HepG2 (cell line): Measurements from ENCODE around the gene ENTPD5. TPM values are rescaled to one million over a fixed set of nuclear protein-coding genes. Genes with fewer than 3 reads are reported as not detected.

Source experiments
- HNRNPL ChIP-seq: fragments of 200-400 bp; formaldehyde crosslinking; IDR thresholded peaks from 2 replicates; pipeline ENCODE4 v1.6.1; 2017; ENCODE audit warnings: mild to moderate bottlenecking, low read depth, low read length
- HOXA9 ChIP-seq: sonication (generic); formaldehyde crosslinking; IDR thresholded peaks from 2 replicates; pipeline ENCODE4 v1.8.1; 2022; ENCODE audit warnings: missing genetic modification reagents, mild to moderate bottlenecking, moderate library complexity, borderline replicate concordance
- KAT2B ChIP-seq: fragments of 150-350 bp; IDR thresholded peaks from 2 replicates; pipeline ENCODE4 v1.6.1; 2014; ENCODE audit warnings: low read depth, low read length, borderline replicate concordance
- KDM1A ChIP-seq: IDR thresholded peaks from 2 replicates; pipeline ENCODE4 v1.6.1; 2016; ENCODE audit warnings: missing compliant biosample characterization
- KLF16 ChIP-seq, 2 experiments: sonication (generic) in 1 of 2; formaldehyde crosslinking in 1 of 2; IDR thresholded peaks; 2 replicates each; pipeline versions ENCODE4 v1.6.1 to v1.8.0; 2016 to 2023; ENCODE audit warnings: missing genetic modification reagents in 2 of 2, missing compliant biosample characterization in 1 of 2
- RBFOX2 ChIP-seq: fragments of 200-400 bp; formaldehyde crosslinking; IDR thresholded peaks from 2 replicates; pipeline ENCODE4 v1.6.1; 2017; ENCODE audit warnings: low read depth, mild to moderate bottlenecking, low read length
- SMAD3 ChIP-seq: sonication (generic); formaldehyde crosslinking; IDR thresholded peaks from 2 replicates; pipeline ENCODE4 v1.4.0; 2020; ENCODE audit warnings: missing genetic modification reagents
- TP53 ChIP-seq: sonication (generic); formaldehyde crosslinking; conservative IDR thresholded peaks from 2 replicates; pipeline ENCODE4 v1.4.0; 2020; ENCODE audit warnings: missing genetic modification reagents
- ZNF407 ChIP-seq: sonication (generic); formaldehyde crosslinking; IDR thresholded peaks from one replicate; pipeline ENCODE4 v1.5.1; 2020; ENCODE audit warnings: mild to moderate bottlenecking, missing genetic modification reagents; ENCODE audit errors: not compliant biosample characterization
- ZNF431 ChIP-seq: sonication (generic); formaldehyde crosslinking; IDR thresholded peaks from 2 replicates; pipeline ENCODE4 v1.9.0; 2022; ENCODE audit warnings: missing genetic modification reagents, low read depth, mild to moderate bottlenecking, borderline replicate concordance
- ZNF496 ChIP-seq: sonication (generic); formaldehyde crosslinking; IDR thresholded peaks from 2 replicates; pipeline ENCODE4 v1.8.1; 2023; ENCODE audit warnings: mild to moderate bottlenecking, moderate library complexity, missing genetic modification reagents; ENCODE audit not compliant: insufficient replicate concordance
- ZNF569 ChIP-seq: sonication (generic); formaldehyde crosslinking; IDR thresholded peaks from 2 replicates; pipeline ENCODE4 v1.5.0; 2020; ENCODE audit warnings: mild to moderate bottlenecking, missing genetic modification reagents, moderate library complexity, borderline replicate concordance
- ZNF780A ChIP-seq: sonication (generic); formaldehyde crosslinking; IDR thresholded peaks from 2 replicates; pipeline ENCODE4 v1.8.0; 2022; ENCODE audit warnings: mild to moderate bottlenecking, missing genetic modification reagents, moderate library complexity
- ZNF784 ChIP-seq: sonication (generic); formaldehyde crosslinking; IDR thresholded peaks from 2 replicates; pipeline ENCODE4 v1.5.1; 2020; ENCODE audit warnings: missing genetic modification reagents, mild to moderate bottlenecking, borderline replicate concordance
- polyA plus RNA-seq, 8 experiments: library from polyadenylated mRNA; depleted of rRNA in 3 of 8; stranded (reverse) in 7 of 8; unstranded in 1 of 8; fragments of >200 nt; fragmentation: Illumina TruSeq in 4 of 8; extraction: Trizol in 4 of 8; gene quantifications; 2 replicates each; pipeline versions ENCODE4 v1.2.1 to v1.2.3, GENCODE V29; 2011 to 2016; ENCODE audit warnings: low read depth in 4 of 8, missing spikeins in 1 of 8, mixed read lengths in 1 of 8; ENCODE audit not compliant: insufficient read depth in 1 of 8
- total RNA-seq, 5 experiments: library from RNA; depleted of rRNA; stranded (reverse); fragments of >200 nt; fragmentation: Illumina TruSeq; extraction: Trizol; gene quantifications; 2 replicates each; pipeline ENCODE4 v1.2.3, GENCODE V29; 2016; ENCODE audit warnings: low read depth in 1 of 5

Gene ENTPD5
- total and polyA plus RNA-seq, 2 of the 13 experiments (the other 11 are each of a cell fraction or from before 2014, with no cell fraction given): 33.8 to 43.3 TPM

GRCh38 chr14:74018586-74019407 is at the start of gene ENTPD5, which contains the start of gene BBOF1 (continued):
- TF ChIP-seq ZNF407 (CRISPR knock-in tag): peak; percentile 55
- peak; percentile 95 for TF ChIP-seq RBFOX2
- no peak for TF ChIP-seq KDM1A (CRISPR knock-in tag)
- TF ChIP-seq ZNF496 (CRISPR knock-in tag): no peak
- TF ChIP-seq KLF16 (CRISPR knock-in tag; IDR thresholded peaks at IDR 0.05): peak in 1 of 2 experiments; percentile 30; a peak in 1 of 4 replicates
- TF ChIP-seq SMAD3 (CRISPR knock-in tag): no peak
- TF ChIP-seq TP53: no peak
- TF ChIP-seq ZNF431: peak; percentile 87; the same call in 1 of the 2 replicates
- no peak for TF ChIP-seq ZNF780A (CRISPR knock-in tag)
- no peak for TF ChIP-seq ZNF784 (CRISPR knock-in tag)
- TF ChIP-seq ZNF569: 0 out of 2 replicates have a peak, but pooled peaks have one; percentile 54
- TF ChIP-seq KAT2B: no peak
- peak; percentile 75; the same call in 1 of the 2 replicates for TF ChIP-seq HNRNPL
- TF ChIP-seq HOXA9: no peak
